Activated naive CD4-positive, alpha-beta T cell treated with anti-CD3 and anti-CD28 coated beads, Interleukin-2, amount 50 U/mL, for 16 hours (primary cell): ENCODE data around the gene APPL2.
"Not testable (repeated sequence)": the region's sequence is repeated elsewhere in the genome, so short reads cannot be mapped to it uniquely, and the experiment has no call there.

Source experiments
- DNase-seq: peaks from one replicate; pipeline ENCODE4 v3.0.0-alpha.2; 2020

The APPL2 gene

GRCh38 chr12:105189293-105189692, 46.7 kb downstream of the APPL2 start:
- DNase-seq, result no peak

- DNase-seq, result not testable (repeated sequence)
These were observed 52.0 kb downstream of the APPL2 start for GRCh38 chr12:105183976-105184375.

GRCh38 chr12:105183406-105183805, 52.6 kb downstream of the APPL2 start:
- not testable (repeated sequence) for DNase-seq

- DNase-seq, result not testable (repeated sequence)
These were observed 56.9 kb downstream of the APPL2 start for GRCh38 chr12:105179114-105179513.

- no peak for DNase-seq
These were observed 58.8 kb downstream of the APPL2 start for GRCh38 chr12:105177208-105177607.

- DNase-seq, result no peak
These were observed 60.5 kb downstream of the APPL2 start for GRCh38 chr12:105175397-105175990.

- no peak for DNase-seq
These were observed 64.1 kb downstream of the APPL2 start for GRCh38 chr12:105171691-105172436.

- no peak for DNase-seq
These were observed 65.8 kb downstream of the APPL2 start for GRCh38 chr12:105170139-105170538.

- no peak for DNase-seq
These were observed 68.0 kb downstream of the APPL2 start for GRCh38 chr12:105168006-105168405.

GRCh38 chr12:105167346-105167745, 68.6 kb downstream of the APPL2 start:
- DNase-seq, result no peak

GRCh38 chr12:105166736-105167135, 69.2 kb downstream of the APPL2 start:
- no peak for DNase-seq

- no peak for DNase-seq
These were observed 71.9 kb downstream of the APPL2 start for GRCh38 chr12:105164068-105164467.

GRCh38 chr12:105162174-105162573, 73.8 kb downstream of the APPL2 start:
- no peak for DNase-seq

- no peak for DNase-seq
These were observed 77.1 kb downstream of the APPL2 start for GRCh38 chr12:105158876-105159275.

GRCh38 chr12:105157606-105158005, 78.4 kb downstream of the APPL2 start:
- no peak for DNase-seq

- DNase-seq, result no peak
These were observed 79.7 kb downstream of the APPL2 start for GRCh38 chr12:105156260-105156659.

GRCh38 chr12:105142259-105142658, 93.7 kb downstream of the APPL2 start:
- DNase-seq, result no peak

- no peak for DNase-seq
These were observed 94.6 kb downstream of the APPL2 start for GRCh38 chr12:105141320-105141922.

GRCh38 chr12:105138248-105138647, 97.7 kb downstream of the APPL2 start:
- no peak for DNase-seq
